GM18951 (cell line): Measurements from ENCODE around the gene SLC22A7.

Experiments
- POLR2A ChIP-seq: IDR thresholded peaks from 4 replicates; pipeline ENCODE4 v1.6.1; 2011; ENCODE audit warnings: mild to moderate bottlenecking; ENCODE audit not compliant: insufficient read length, insufficient read depth; ENCODE audit errors: extremely low read depth
- in situ Hi-C: fragments of 300-500 bp; cut with MboI; formaldehyde crosslinking; loops from one replicate; pipeline ENCODE4 v1.12.0; 2022; ENCODE audit warnings: low sequenced_read_pairs, mixed read lengths, inconsistent platforms; ENCODE audit not compliant: unreplicated experiment

The SLC22A7 gene

GRCh38 chr6:43280234-43280633, 17.8 kb upstream of the SLC22A7 start:
- in situ Hi-C loops: no loop called here
- TF ChIP-seq POLR2A: no peak

- in situ Hi-C loops: no loop called here
- no peak for TF ChIP-seq POLR2A
Measured at GRCh38 chr6:43282060-43282459, 16.0 kb upstream of the SLC22A7 start.

- in situ Hi-C loops: no loop called here
Measured at GRCh38 chr6:43282636-43283513, 15.2 kb upstream of the SLC22A7 start.

GRCh38 chr6:43283514-43283901, 14.6 kb upstream of the SLC22A7 start:
- in situ Hi-C loops: no loop called here

More at GRCh38 chr6:43282636-43283513, 15.2 kb upstream of the SLC22A7 start:
- TF ChIP-seq POLR2A: no peak

GRCh38 chr6:43283905-43284304, 14.2 kb upstream of the SLC22A7 start:
- in situ Hi-C loops: no loop called here
- no peak for TF ChIP-seq POLR2A

More at GRCh38 chr6:43283514-43283901, 14.6 kb upstream of the SLC22A7 start:
- TF ChIP-seq POLR2A: no peak

- in situ Hi-C loops: no loop called here
- TF ChIP-seq POLR2A: no peak
Measured at GRCh38 chr6:43284991-43285781, 12.9 kb upstream of the SLC22A7 start.

- in situ Hi-C loops: no loop called here
- TF ChIP-seq POLR2A: no peak
Measured at GRCh38 chr6:43285832-43286231, 12.2 kb upstream of the SLC22A7 start.

GRCh38 chr6:43286456-43286979, 11.5 kb upstream of the SLC22A7 start:
- no peak for TF ChIP-seq POLR2A
- in situ Hi-C loops: no loop called here

GRCh38 chr6:43286980-43287716, 10.9 kb upstream of the SLC22A7 start:
- no peak for TF ChIP-seq POLR2A
- in situ Hi-C loops: no loop called here

- TF ChIP-seq POLR2A: no peak
- in situ Hi-C loops: no loop called here
Measured at GRCh38 chr6:43287717-43288679, 10.1 kb upstream of the SLC22A7 start.

GRCh38 chr6:43290339-43290904, 7.6 kb upstream of the SLC22A7 start:
- in situ Hi-C loops: no loop called here
- TF ChIP-seq POLR2A: no peak
